ENCODE measurements around the gene NLRC5. TPM values are rescaled to one million over a fixed set of nuclear protein-coding genes. Genes with fewer than 3 reads are reported as not detected.

The NLRC5 gene
- total RNA-seq, 1 donor from 2014 or later: 1.7 TPM

GRCh38 chr16:56944954-56945839 lies 44.2 kb upstream of the NLRC5 start:
- no peak overlapping the region for H3K4me3 Mint-ChIP-seq
- no peaks in the 10 kb centered on the region for H3K9me3 Mint-ChIP-seq
- H3K27me3 Mint-ChIP-seq: no peaks in the 10 kb centered on the region
- H3K27ac Mint-ChIP-seq: no peak overlapping the region
- no peaks in the 10 kb centered on the region for H3K4me1 Mint-ChIP-seq (ENCODE audit: unreplicated experiment)
- DNase-seq (ENCODE audit: extremely low spot score, unreplicated experiment): no peak
- TF ChIP-seq CTCF (conservative IDR thresholded peaks at IDR 0.05): no peak
- H3K36me3 Mint-ChIP-seq: peaks cover 20% of the 10 kb centered on the region

DNA sequence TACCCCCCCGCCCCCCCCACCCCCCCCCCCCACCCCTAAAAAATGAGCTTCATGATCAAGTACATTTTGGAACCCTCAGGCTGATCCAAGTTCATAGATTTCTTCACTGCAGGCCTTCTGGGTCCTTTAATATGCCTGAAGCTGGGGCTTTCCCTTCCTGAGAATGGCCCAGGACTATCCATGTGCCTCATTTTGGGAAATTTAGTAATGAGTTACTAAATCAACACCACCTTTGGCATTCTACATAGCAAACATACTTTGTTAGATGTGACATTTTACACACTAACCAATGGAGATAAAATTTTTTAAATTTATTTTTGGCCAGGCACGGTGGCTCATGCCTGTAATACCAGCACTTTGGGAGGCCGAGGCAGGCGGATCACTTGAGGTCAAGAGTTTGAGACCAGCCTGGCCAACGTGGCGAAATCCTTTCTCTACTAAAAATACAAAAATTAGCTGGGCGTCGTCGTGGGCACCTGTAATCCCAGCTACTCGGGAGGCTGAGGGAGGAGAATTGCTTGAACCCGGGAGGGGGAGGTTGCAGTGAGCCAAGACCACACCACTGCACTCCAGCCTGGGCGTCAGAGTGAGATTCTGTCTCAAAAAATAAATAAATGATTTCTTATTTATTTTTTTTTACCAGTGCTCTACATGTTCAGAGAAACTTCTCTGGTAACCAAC lies 43.4 kb upstream of the NLRC5 start:
- H3K4me3 Mint-ChIP-seq: no peak overlapping the region
- no peak for DNase-seq (ENCODE audit: extremely low spot score, unreplicated experiment)
- peak overlapping the region; percentile 9 for H3K27ac Mint-ChIP-seq
- H3K36me3 Mint-ChIP-seq: peaks cover 20% of the 10 kb centered on the region
- no peaks in the 10 kb centered on the region for H3K4me1 Mint-ChIP-seq (ENCODE audit: unreplicated experiment)
- H3K9me3 Mint-ChIP-seq: no peaks in the 10 kb centered on the region
- no peaks in the 10 kb centered on the region for H3K27me3 Mint-ChIP-seq
- TF ChIP-seq CTCF (conservative IDR thresholded peaks at IDR 0.05): no peak

DNA sequence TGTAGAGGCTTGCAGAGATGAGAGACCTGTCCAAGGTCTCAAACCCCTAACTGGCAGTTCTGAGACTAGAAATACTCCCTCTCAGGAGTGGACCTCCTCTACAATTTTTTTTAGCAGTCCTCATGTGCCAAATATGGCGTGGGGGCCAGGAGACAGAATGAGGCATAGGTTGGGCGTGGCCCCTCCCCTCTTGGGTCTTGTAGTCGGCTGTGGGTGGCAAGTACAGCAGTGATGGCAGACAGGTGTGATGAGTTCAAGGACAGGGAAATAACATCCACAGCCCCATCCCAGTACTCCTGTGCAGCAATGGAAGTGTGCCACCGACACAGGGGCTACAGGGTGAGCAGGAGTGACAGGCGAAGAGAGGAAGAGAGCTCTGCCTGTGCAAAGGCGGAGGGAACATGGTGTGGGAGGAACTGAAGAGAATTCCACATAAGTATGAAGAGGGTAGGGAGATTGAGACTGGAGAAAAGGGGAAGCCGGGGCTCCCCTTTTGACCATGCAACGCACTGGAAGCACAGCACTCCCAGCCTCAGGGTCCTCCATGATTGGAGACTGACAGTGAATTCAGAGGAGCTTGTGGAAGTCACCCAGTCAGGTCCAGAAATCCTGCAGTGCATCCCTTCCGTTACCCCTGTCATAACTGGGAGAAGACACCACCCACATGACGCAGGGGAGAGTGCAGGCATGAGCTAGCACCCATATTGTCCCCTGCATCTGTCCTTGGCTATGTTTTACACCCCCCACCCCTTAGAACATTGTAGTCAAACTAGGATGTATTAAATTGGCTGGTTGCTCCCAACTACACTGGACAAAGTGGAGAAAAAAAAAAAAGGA lies 42.4 kb upstream of the NLRC5 start:
- H3K36me3 Mint-ChIP-seq: peaks cover 16% of the 10 kb centered on the region
- H3K27ac Mint-ChIP-seq: no peak overlapping the region
- H3K27me3 Mint-ChIP-seq: no peaks in the 10 kb centered on the region
- H3K4me1 Mint-ChIP-seq (ENCODE audit: unreplicated experiment): peaks cover 5% of the 10 kb centered on the region
- DNase-seq (ENCODE audit: extremely low spot score, unreplicated experiment): no peak
- no peak for TF ChIP-seq CTCF (conservative IDR thresholded peaks at IDR 0.05)
- no peak overlapping the region for H3K4me3 Mint-ChIP-seq
- no peaks in the 10 kb centered on the region for H3K9me3 Mint-ChIP-seq

DNA sequence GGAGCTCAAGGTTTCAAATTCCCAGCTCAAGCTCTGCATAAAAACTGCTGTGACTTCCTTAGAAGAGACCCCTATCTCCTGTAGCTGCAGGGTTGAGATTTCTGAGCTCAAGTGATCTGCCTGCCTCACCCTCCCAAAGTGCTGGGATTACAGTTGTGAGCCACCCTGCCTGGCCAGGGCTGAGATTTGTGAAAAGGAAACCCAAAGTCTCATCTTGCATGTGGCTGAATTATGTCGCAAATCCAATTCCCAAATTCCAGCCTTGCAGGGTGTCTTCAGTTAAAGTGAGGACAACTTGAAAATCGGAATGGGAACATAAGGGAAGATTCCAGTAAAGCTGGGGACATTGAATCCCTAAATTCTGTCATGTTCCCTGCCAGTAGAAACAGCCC lies 41.8 kb upstream of the NLRC5 start:
- no peak for TF ChIP-seq CTCF (conservative IDR thresholded peaks at IDR 0.05)
- H3K36me3 Mint-ChIP-seq: peaks cover 14% of the 10 kb centered on the region
- no peak overlapping the region for H3K4me3 Mint-ChIP-seq
- no peaks in the 10 kb centered on the region for H3K9me3 Mint-ChIP-seq
- no peaks in the 10 kb centered on the region for H3K27me3 Mint-ChIP-seq
- peaks cover 5% of the 10 kb centered on the region for H3K4me1 Mint-ChIP-seq (ENCODE audit: unreplicated experiment)
- no peak for DNase-seq (ENCODE audit: extremely low spot score, unreplicated experiment)
- H3K27ac Mint-ChIP-seq: no peak overlapping the region

DNA sequence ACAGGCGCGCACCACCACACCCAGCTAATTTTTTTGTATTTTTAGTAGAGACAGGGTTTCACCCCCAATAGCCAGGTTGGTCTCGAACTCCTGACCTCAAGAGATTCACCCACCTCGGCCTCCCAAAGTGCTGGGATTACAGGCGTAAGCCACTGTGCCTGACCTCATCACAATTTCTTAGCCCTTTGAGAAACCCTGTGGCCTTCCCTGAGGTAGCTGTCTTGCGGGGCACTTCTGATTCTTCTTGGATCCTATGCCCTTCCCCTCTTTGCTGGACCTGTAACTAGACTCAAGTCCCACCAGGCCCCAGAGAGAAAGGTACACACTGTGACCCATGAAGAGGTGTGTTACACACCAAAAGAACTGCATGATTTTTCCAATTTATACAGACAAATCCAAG lies 41.1 kb upstream of the NLRC5 start:
- no peaks in the 10 kb centered on the region for H3K9me3 Mint-ChIP-seq
- H3K27ac Mint-ChIP-seq: no peak overlapping the region
- H3K27me3 Mint-ChIP-seq: no peaks in the 10 kb centered on the region
- no peak for TF ChIP-seq CTCF (conservative IDR thresholded peaks at IDR 0.05)
- DNase-seq (ENCODE audit: extremely low spot score, unreplicated experiment): no peak
- peaks cover 8% of the 10 kb centered on the region for H3K36me3 Mint-ChIP-seq
- peaks cover 5% of the 10 kb centered on the region for H3K4me1 Mint-ChIP-seq (ENCODE audit: unreplicated experiment)
- H3K4me3 Mint-ChIP-seq: no peak overlapping the region
